K562 (cell line): Measurements from ENCODE around the gene IFNW1. TPM values are rescaled to one million over a fixed set of nuclear protein-coding genes. Genes with fewer than 3 reads are reported as not detected.

Experiments used
- ATAC-seq: fragments of 200-7000 bp; cut with Tn5 transposase; 3 replicates; pipeline ENCODE4 v1.9.1; 2020; ENCODE audit warnings: moderate library complexity
- BruUV-seq: library from RNA; stranded (reverse); fragments of 400-500 nt; replicated peaks from 2 replicates; lab custom pipeline; 2021; lab: Mats Ljungman, UMichigan
- CTCF ChIA-PET: fragments of 300-600 bp; formaldehyde crosslinking; extraction: SDS; loops from one replicate; lab custom pipeline; 2021; ENCODE audit warnings: low intra/inter-chr PET ratio; lab: Yijun Ruan, JAX
- POLR2A ChIA-PET: fragments of 300-600, 350-650 bp; sonication (Branson Sonifier 250); formaldehyde crosslinking; extraction: SDS; loops from one replicate; lab custom pipeline; 2021; ENCODE audit warnings: antibody characterized with exemption, inconsistent platforms; lab: Yijun Ruan, JAX
- DNase-seq, 4 experiments: peaks; one replicate each; pipeline versions ENCODE4 v3.0.0 to v3.0.0-alpha.2; 2011 to 2018; ENCODE audit warnings: low spot score in 3 of 4, mixed read lengths in 3 of 4; ENCODE audit errors: extremely low read depth in 1 of 4
- FAIRE-seq: peaks from 2 replicates; lab custom pipeline; 2011; peaks lifted over from hg19 to GRCh38; lab: Jason Lieb, UNC
- H2AFZ ChIP-seq: 2 replicates; pipeline ENCODE4 v1.6.0; 2011; ENCODE audit warnings: low read depth, low read length, control low read depth, inconsistent platforms
- H3K27ac ChIP-seq: fragments of 200-600 bp; 3 replicates; pipeline ENCODE4 v1.8.0; 2011; ENCODE audit warnings: low read depth, mild to moderate bottlenecking, control low read depth, inconsistent platforms, low read length, moderate library complexity, mixed read lengths; ENCODE audit errors: extremely low read depth
- H3K27me3 ChIP-seq, 2 experiments: fragments of 300-600 bp in 1 of 2; 2 replicates in 1 of 2; 3 replicates in 1 of 2; pipeline versions ENCODE4 v1.6.0 to v1.8.0; 2011; ENCODE audit warnings: inconsistent platforms in 2 of 2, low read length in 2 of 2, mild to moderate bottlenecking in 1 of 2, mixed read lengths in 1 of 2, moderate library complexity in 1 of 2; ENCODE audit not compliant: control insufficient read depth in 2 of 2, insufficient read depth in 2 of 2
- H3K36me3 ChIP-seq: fragments of 300-600 bp; 3 replicates; pipeline ENCODE4 v1.8.0; 2011; ENCODE audit warnings: mild to moderate bottlenecking, low read length, inconsistent platforms; ENCODE audit not compliant: control insufficient read depth, insufficient read depth
- H3K4me1 ChIP-seq, 2 experiments: fragments of 200-600 bp in 1 of 2; replicated peaks in 1 of 2; 2 replicates in 1 of 2; 3 replicates in 1 of 2; pipeline versions ENCODE4 v1.5.1 to v1.8.0; 2011; ENCODE audit warnings: inconsistent platforms in 2 of 2, low read length in 2 of 2, mild to moderate bottlenecking in 1 of 2, mixed read lengths in 1 of 2, moderate library complexity in 1 of 2; ENCODE audit not compliant: control insufficient read depth in 2 of 2, insufficient read depth in 2 of 2
- H3K4me2 ChIP-seq: 2 replicates; pipeline ENCODE4 v1.6.1; 2011; ENCODE audit warnings: low read length, control low read depth, inconsistent platforms, mixed read lengths; ENCODE audit not compliant: insufficient read depth
- H3K4me3 ChIP-seq: fragments of 200-600 bp; sonication (generic), shearing (Covaris generic); 2 replicates; pipeline ENCODE4 v1.5.1; 2016; ENCODE audit warnings: control low read depth, inconsistent platforms
- H3K79me2 ChIP-seq: fragments of 200-600 bp; 3 replicates; pipeline ENCODE4 v1.8.0; 2011; ENCODE audit warnings: low read length, inconsistent platforms; ENCODE audit not compliant: control insufficient read depth, insufficient read depth
- H3K9ac ChIP-seq, 2 experiments: 2 replicates each; pipeline versions ENCODE4 v1.6.0 to v1.6.1; 2011; ENCODE audit warnings: low read depth in 2 of 2, low read length in 2 of 2, control low read depth in 1 of 2, inconsistent platforms in 1 of 2, mild to moderate bottlenecking in 1 of 2, mixed read lengths in 1 of 2; ENCODE audit not compliant: insufficient read depth in 1 of 2
- H3K9me1 ChIP-seq: one replicate; pipeline ENCODE4 v1.6.0; 2011; ENCODE audit warnings: inconsistent platforms, mild to moderate bottlenecking, low read length, moderate library complexity; ENCODE audit not compliant: control insufficient read depth, insufficient read depth
- H3K9me3 ChIP-seq: replicated peaks from 2 replicates; pipeline ENCODE4 v1.5.1; 2011; ENCODE audit warnings: low read depth, low read length, inconsistent platforms; ENCODE audit not compliant: control insufficient read depth, insufficient read depth
- H4K20me1 ChIP-seq: replicated peaks from 2 replicates; pipeline ENCODE4 v1.6.1; 2011; ENCODE audit warnings: low read length, inconsistent platforms, mixed read lengths; ENCODE audit not compliant: control insufficient read depth, insufficient read depth
- CBX2 ChIP-seq: fragments of 200-600 bp; sonication (generic); IDR thresholded peaks from one replicate; pipeline ENCODE4 v1.6.1; 2012; ENCODE audit warnings: mild to moderate bottlenecking, low read length, inconsistent platforms; ENCODE audit not compliant: insufficient read depth, poor library complexity, severe bottlenecking
- CSDE1 ChIP-seq, 2 experiments: fragments of 450-650 bp; IDR thresholded peaks; 2 replicates each; pipeline ENCODE4 v1.6.1; 2016; ENCODE audit warnings: mild to moderate bottlenecking in 1 of 2
- NCOA6 ChIP-seq: fragments of 450-650 bp; IDR thresholded peaks from 2 replicates; pipeline ENCODE4 v1.6.1; 2017; ENCODE audit warnings: mild to moderate bottlenecking
- NONO ChIP-seq, 2 experiments: fragments of 200-400 bp in 1 of 2; fragments of 450-650 bp in 1 of 2; formaldehyde crosslinking in 1 of 2; IDR thresholded peaks; 2 replicates each; pipeline ENCODE4 v1.6.1; 2017; ENCODE audit warnings: low read depth in 2 of 2, mild to moderate bottlenecking in 2 of 2, moderate library complexity in 2 of 2, low read length in 1 of 2
- PCBP1 ChIP-seq: fragments of 200-400 bp; formaldehyde crosslinking; IDR thresholded peaks from 2 replicates; pipeline ENCODE4 v1.6.1; 2018; ENCODE audit warnings: mild to moderate bottlenecking, low read depth, low read length; ENCODE audit not compliant: poor library complexity, severe bottlenecking
- TCF7 ChIP-seq: sonication (generic); IDR thresholded peaks from 2 replicates; pipeline ENCODE4 v1.6.1; 2016; ENCODE audit warnings: antibody characterized with exemption, borderline replicate concordance
- TEAD4 ChIP-seq, 2 experiments: sonication (generic) in 1 of 2; formaldehyde crosslinking in 1 of 2; IDR thresholded peaks; 2 replicates each; pipeline versions ENCODE4 v1.6.1 to v1.8.0; 2012 to 2022; ENCODE audit warnings: borderline replicate concordance in 1 of 2, inconsistent platforms in 1 of 2, low read length in 1 of 2, mild to moderate bottlenecking in 1 of 2, missing genetic modification reagents in 1 of 2
- TSC22D4 ChIP-seq: fragments of 450-650 bp; IDR thresholded peaks from 2 replicates; pipeline ENCODE4 v1.6.1; 2016; ENCODE audit warnings: missing genetic modification characterization, missing biosample characterization, control low read depth
- XRCC3 ChIP-seq: fragments of 450-650 bp; IDR thresholded peaks from 2 replicates; pipeline ENCODE4 v1.6.1; 2017; ENCODE audit warnings: mild to moderate bottlenecking, moderate library complexity
- ZBED1 ChIP-seq: IDR thresholded peaks from 2 replicates; pipeline ENCODE4 v1.6.1; 2014
- ZNF253 ChIP-seq: fragments of 250-450 bp; sonication (Bioruptor Pico); conservative IDR thresholded peaks from 2 replicates; pipeline ENCODE4 v1.6.1; 2021; ENCODE audit warnings: mild to moderate bottlenecking
- ZNF408 ChIP-seq: fragments of 250-450 bp; sonication (Bioruptor Pico); IDR thresholded peaks from 2 replicates; pipeline ENCODE4 v1.4.0; 2020; ENCODE audit warnings: low read depth, mild to moderate bottlenecking, moderate library complexity
- ZNF696 ChIP-seq: fragments of 250-450 bp; sonication (Bioruptor Pico); conservative IDR thresholded peaks from 2 replicates; pipeline ENCODE4 v1.4.0; 2020; ENCODE audit warnings: mild to moderate bottlenecking, moderate library complexity
- ZNF75A ChIP-seq: fragments of 450-650 bp; formaldehyde crosslinking; IDR thresholded peaks from 2 replicates; pipeline ENCODE4 v1.4.0; 2020; ENCODE audit warnings: mild to moderate bottlenecking
- ZNF77 ChIP-seq: fragments of 250-450 bp; sonication (Bioruptor Pico); IDR thresholded peaks from 2 replicates; pipeline ENCODE4 v1.5.0; 2020
- WGBS: fragments of 100-300 bp; shearing (Covaris generic); methylation state at CpG from one replicate; pipeline ENCODE4 v1.1.6; 2016; ENCODE audit warnings: low coverage, mixed read lengths; ENCODE audit not compliant: insufficient coverage; ENCODE audit errors: missing lambda C conversion rate; 5-methylcytosine and 5-hydroxymethylcytosine counted together
- in situ Hi-C: fragments of 300-500 bp; cut with MboI; formaldehyde crosslinking; loops from 4 replicates; pipeline ENCODE4 v1.15.0; 2018; ENCODE audit warnings: inconsistent platforms, mixed read lengths
- intact Hi-C: fragments of 100-400 bp; cut with micrococcal nuclease; formaldehyde crosslinking; loops from 2 replicates; pipeline ENCODE4 v1.14.2; 2022
- polyA plus RNA-seq, 8 experiments: library from polyadenylated mRNA; depleted of rRNA in 4 of 8; stranded (reverse) in 5 of 8; unstranded in 3 of 8; fragments of >200 nt; fragmentation: Nextera tagmentation in 2 of 8; fragmentation: Illumina TruSeq in 1 of 8; extraction: Ambion mirVana in 2 of 8; extraction: Trizol in 1 of 8; gene quantifications; 2 replicates each; pipeline versions ENCODE4 v1.2.1 to v1.2.3, GENCODE V29; 2011 to 2014; ENCODE audit warnings: inconsistent platforms in 1 of 8, missing spikeins in 1 of 8
- total RNA-seq, 7 experiments: library from RNA; depleted of rRNA in 6 of 7; stranded (reverse); fragments of >200 nt in 6 of 7; fragmentation: Illumina TruSeq in 2 of 7; extraction: Trizol in 2 of 7; gene quantifications; 2 replicates each; pipeline versions ENCODE4 v1.2.1 to v1.2.3, GENCODE V29; 2011 to 2021; ENCODE audit warnings: low replicate concordance in 1 of 7
- TF ChIP-seq, protein P1 (sequence below): fragments of 450-650 bp; IDR thresholded peaks from 2 replicates; pipeline ENCODE4 v1.6.1; 2016; ENCODE audit warnings: antibody characterized with exemption
- TF ChIP-seq, protein P2 (sequence below): fragments of 450-650 bp; IDR thresholded peaks from 2 replicates; pipeline ENCODE4 v1.6.1; 2017; ENCODE audit warnings: mild to moderate bottlenecking, moderate library complexity
- TF ChIP-seq, protein P3 (sequence below): fragments of 250-450 bp; sonication (Bioruptor Pico); IDR thresholded peaks from 2 replicates; pipeline ENCODE4 v1.8.0; 2021; ENCODE audit warnings: moderate library complexity, mild to moderate bottlenecking, inconsistent platforms

IFNW1 gene
- total and polyA plus RNA-seq, 9 of the 15 experiments (the other 6 are each of a cell fraction or from before 2014, with no cell fraction given): not detected

DNA sequence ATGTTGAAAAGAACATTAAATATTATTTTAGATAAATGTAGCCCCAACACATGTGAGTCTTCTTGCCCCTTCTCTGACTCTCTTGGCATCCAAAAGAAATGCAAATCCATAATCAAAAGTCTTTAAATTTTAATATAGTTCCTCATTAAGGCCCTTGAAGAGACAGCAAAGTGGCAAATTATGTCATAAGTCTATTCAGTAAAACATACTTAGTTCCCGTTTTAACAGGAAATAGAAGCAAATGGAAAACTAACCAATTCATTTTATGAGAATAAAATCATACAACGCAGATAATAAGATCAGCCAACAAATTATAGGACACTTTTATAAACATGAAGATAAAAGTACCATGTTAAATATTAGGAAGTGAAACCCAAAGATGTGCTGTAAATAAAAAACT is 43.8 kb downstream of the IFNW1 start (continued):
- no peak for TF ChIP-seq NONO (IDR thresholded peaks at IDR 0.05; ENCODE audit: low read depth in 2 of 2, low read length in 1 of 2)
- TF ChIP-seq ZBED1: no peak
- TF ChIP-seq TSC22D4 (tag): no peak

DNA sequence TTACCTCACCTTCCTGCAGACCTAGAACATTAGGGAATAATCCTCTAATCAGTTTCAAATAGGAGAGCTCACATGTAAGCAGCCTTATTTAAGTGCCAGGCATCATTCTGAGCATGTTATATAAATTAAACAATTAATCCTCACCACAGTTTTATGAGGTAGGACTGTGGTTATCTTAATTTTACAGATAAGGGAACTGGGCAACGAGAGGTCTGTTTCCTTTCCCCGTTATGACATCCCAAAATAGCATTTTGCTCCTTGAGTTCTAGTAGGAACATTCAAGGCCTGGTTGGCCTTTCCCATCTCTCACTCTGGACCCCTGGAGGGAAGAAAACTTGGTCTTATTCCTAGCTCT is 44.8 kb downstream of the IFNW1 start:
- WGBS: no CpG with 5 or more reads among the region's 2 CpGs
- in situ Hi-C loops: no loop called here
- Histone ChIP-seq H3K9ac (no peak overlapping the region), H3K36me3 (no peaks in the 10 kb centered on the region), H2AFZ (no peak overlapping the region), H4K20me1 (no peaks in the 10 kb centered on the region), H3K79me2 (no peaks in the 10 kb centered on the region), H3K27me3 (no peaks in the 10 kb centered on the region), H3K4me1 (no peaks in the 10 kb centered on the region), H3K27ac (no peak overlapping the region), H3K4me3 (no peak overlapping the region), H3K9me1 (no peaks in the 10 kb centered on the region), H3K4me2 (no peak overlapping the region), H3K9me3 (no peaks in the 10 kb centered on the region)
- ChIA-PET CTCF (no interaction called here), POLR2A (no interaction called here)
- TF ChIP-seq CSDE1 (IDR thresholded peaks at IDR 0.05) (no peak), NCOA6 (no peak), TEAD4 (IDR thresholded peaks at IDR 0.05; ENCODE audit: low read length) (no peak), TEAD4 (CRISPR knock-in tag; IDR thresholded peaks at IDR 0.05; ENCODE audit: borderline replicate concordance) (no peak), XRCC3 (no peak), ZNF75A (no peak), PCBP1 (no peak), ZNF696 (CRISPR knock-in tag) (no peak), ZNF253 (CRISPR knock-in tag) (no peak), ZNF77 (CRISPR knock-in tag) (no peak), TCF7 (no peak), ZNF408 (CRISPR knock-in tag) (no peak), CBX2 (no peak)
- TF ChIP-seq, protein P1, sequence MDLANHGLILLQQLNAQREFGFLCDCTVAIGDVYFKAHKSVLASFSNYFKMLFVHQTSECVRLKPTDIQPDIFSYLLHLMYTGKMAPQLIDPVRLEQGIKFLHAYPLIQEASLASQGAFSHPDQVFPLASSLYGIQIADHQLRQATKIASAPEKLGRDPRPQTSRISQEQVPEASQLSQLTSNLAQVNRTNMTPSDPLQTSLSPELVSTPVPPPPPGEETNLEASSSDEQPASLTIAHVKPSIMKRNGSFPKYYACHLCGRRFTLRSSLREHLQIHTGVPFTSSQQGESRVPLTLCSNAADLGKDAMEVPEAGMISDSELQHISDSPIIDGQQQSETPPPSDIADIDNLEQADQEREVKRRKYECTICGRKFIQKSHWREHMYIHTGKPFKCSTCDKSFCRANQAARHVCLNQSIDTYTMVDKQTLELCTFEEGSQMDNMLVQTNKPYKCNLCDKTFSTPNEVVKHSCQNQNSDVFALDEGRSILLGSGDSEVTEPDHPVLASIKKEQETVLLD: no peak
- TF ChIP-seq, protein P2, sequence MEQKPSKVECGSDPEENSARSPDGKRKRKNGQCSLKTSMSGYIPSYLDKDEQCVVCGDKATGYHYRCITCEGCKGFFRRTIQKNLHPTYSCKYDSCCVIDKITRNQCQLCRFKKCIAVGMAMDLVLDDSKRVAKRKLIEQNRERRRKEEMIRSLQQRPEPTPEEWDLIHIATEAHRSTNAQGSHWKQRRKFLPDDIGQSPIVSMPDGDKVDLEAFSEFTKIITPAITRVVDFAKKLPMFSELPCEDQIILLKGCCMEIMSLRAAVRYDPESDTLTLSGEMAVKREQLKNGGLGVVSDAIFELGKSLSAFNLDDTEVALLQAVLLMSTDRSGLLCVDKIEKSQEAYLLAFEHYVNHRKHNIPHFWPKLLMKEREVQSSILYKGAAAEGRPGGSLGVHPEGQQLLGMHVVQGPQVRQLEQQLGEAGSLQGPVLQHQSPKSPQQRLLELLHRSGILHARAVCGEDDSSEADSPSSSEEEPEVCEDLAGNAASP: no peak
- TF ChIP-seq, protein P3, sequence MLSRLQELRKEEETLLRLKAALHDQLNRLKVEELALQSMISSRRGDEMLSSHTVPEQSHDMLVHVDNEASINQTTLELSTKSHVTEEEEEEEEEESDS (CRISPR knock-in tag): no peak
- DNase-seq (no peak), ATAC-seq (no peak), FAIRE-seq (no peak)
- intact Hi-C loops: no loop called here
- no TSS peak for BruUV-seq
